OCI-LY3 (cell line): Measurements from ENCODE around the gene DRD3.

ENCODE experiments used
- H2AFZ ChIP-seq: fragments of 200-600, 300-600 bp; shearing (Covaris generic); 2 replicates; pipeline ENCODE4 v1.6.0; 2014; ENCODE audit warnings: antibody characterized with exemption, low read depth, low read length
- H3K27ac ChIP-seq: fragments of 200-600, 300-600 bp; sonication (generic); 2 replicates; pipeline ENCODE4 v1.5.1; 2014; ENCODE audit warnings: mild to moderate bottlenecking, low read length, moderate library complexity, mixed read lengths
- H3K27me3 ChIP-seq: fragments of 200-600, 300-600 bp; sonication (generic); 2 replicates; pipeline ENCODE4 v1.6.1; 2014; ENCODE audit warnings: low read depth, low read length, mixed read lengths
- H3K36me3 ChIP-seq: fragments of 200-600, 300-600 bp; sonication (generic); replicated peaks from 2 replicates; pipeline ENCODE3; 2014; ENCODE audit warnings: low read depth, low read length, mixed read lengths
- H3K4me1 ChIP-seq: fragments of 300-600, 200-600 bp; sonication (generic); 2 replicates; pipeline ENCODE4 v1.6.1; 2014; ENCODE audit warnings: low read length, mixed read lengths
- H3K4me2 ChIP-seq: fragments of 200-600, 300-600 bp; sonication (generic); 2 replicates; pipeline ENCODE4 v1.6.1; 2014; ENCODE audit warnings: low read length, mixed read lengths
- H3K4me3 ChIP-seq: fragments of 300-600, 200-600 bp; sonication (generic); 2 replicates; pipeline ENCODE4 v1.5.1; 2014; ENCODE audit warnings: antibody characterized with exemption, mild to moderate bottlenecking, low read length, moderate library complexity
- H3K79me2 ChIP-seq: fragments of 300-600, 200-600 bp; shearing (Covaris generic); 2 replicates; pipeline ENCODE4 v1.6.1; 2014; ENCODE audit warnings: mild to moderate bottlenecking, low read length, mixed read lengths
- H3K9ac ChIP-seq: fragments of 300-600, 200-600 bp; shearing (Covaris generic); 2 replicates; pipeline ENCODE4 v1.6.0; 2014; ENCODE audit warnings: mild to moderate bottlenecking, low read length, moderate library complexity
- H3K9me3 ChIP-seq: fragments of 200-600, 300-600 bp; shearing (Covaris generic); 2 replicates; pipeline ENCODE4 v1.6.1; 2014; ENCODE audit warnings: low read length, mixed read lengths; ENCODE audit not compliant: insufficient read depth
- H4K20me1 ChIP-seq: fragments of 200-600, 300-600 bp; sonication (generic); 2 replicates; pipeline ENCODE4 v1.6.1; 2016; ENCODE audit warnings: low read length, mixed read lengths; ENCODE audit not compliant: insufficient read depth
- EZH2phosphoT487 ChIP-seq: fragments of 200-600 bp; shearing (Covaris generic); IDR thresholded peaks from 2 replicates; pipeline ENCODE4 v1.6.1; 2018; ENCODE audit warnings: antibody characterized with exemption, mixed run types, low read depth
- TF ChIP-seq, protein P1 (sequence below): fragments of 200-600, 300-600 bp; sonication (generic); IDR thresholded peaks from 2 replicates; pipeline ENCODE4 v1.5.1; 2014; ENCODE audit warnings: antibody characterized with exemption, low read length, low read depth

DRD3 gene

DNA sequence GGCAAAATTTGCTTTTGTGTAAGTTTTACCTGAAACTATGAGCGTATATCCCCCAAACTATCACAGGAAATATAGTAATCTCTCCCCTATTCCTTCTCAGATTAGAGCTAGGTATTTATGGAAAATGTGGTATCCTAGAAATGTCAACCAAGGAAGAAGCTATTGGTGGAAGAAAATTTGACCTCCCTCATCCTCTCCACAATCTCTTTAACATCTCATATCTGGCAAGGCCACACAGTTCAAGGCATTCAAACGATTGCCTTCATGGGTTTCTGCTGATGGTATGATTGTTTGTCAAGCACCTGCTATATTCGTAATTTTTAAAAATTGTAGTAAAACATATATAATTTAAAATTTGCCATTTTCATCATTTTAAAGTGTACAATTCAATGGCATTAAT is 27.5 kb upstream of the DRD3 start:
- no peak overlapping the region for H3K9ac ChIP-seq
- H3K4me2 ChIP-seq: no peak overlapping the region
- TF ChIP-seq, protein P1, sequence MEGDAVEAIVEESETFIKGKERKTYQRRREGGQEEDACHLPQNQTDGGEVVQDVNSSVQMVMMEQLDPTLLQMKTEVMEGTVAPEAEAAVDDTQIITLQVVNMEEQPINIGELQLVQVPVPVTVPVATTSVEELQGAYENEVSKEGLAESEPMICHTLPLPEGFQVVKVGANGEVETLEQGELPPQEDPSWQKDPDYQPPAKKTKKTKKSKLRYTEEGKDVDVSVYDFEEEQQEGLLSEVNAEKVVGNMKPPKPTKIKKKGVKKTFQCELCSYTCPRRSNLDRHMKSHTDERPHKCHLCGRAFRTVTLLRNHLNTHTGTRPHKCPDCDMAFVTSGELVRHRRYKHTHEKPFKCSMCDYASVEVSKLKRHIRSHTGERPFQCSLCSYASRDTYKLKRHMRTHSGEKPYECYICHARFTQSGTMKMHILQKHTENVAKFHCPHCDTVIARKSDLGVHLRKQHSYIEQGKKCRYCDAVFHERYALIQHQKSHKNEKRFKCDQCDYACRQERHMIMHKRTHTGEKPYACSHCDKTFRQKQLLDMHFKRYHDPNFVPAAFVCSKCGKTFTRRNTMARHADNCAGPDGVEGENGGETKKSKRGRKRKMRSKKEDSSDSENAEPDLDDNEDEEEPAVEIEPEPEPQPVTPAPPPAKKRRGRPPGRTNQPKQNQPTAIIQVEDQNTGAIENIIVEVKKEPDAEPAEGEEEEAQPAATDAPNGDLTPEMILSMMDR: no peak
- TF ChIP-seq EZH2phosphoT487: no peak
- H3K4me1 ChIP-seq: peaks cover 34% of the 10 kb centered on the region
- no peak overlapping the region for H2AFZ ChIP-seq
- H3K27me3 ChIP-seq: peaks cover 17% of the 10 kb centered on the region
- no peaks in the 10 kb centered on the region for H3K79me2 ChIP-seq
- H3K9me3 ChIP-seq: no peaks in the 10 kb centered on the region
- H3K27ac ChIP-seq: no peak overlapping the region
- no peaks in the 10 kb centered on the region for H4K20me1 ChIP-seq
- no peaks in the 10 kb centered on the region for H3K36me3 ChIP-seq
- no peak overlapping the region for H3K4me3 ChIP-seq

- TF ChIP-seq, protein P1: no peak
- TF ChIP-seq EZH2phosphoT487: no peak
- H3K4me1 ChIP-seq: peaks cover 31% of the 10 kb centered on the region
- H3K4me3 ChIP-seq: no peak overlapping the region
- peaks cover 17% of the 10 kb centered on the region for H3K27me3 ChIP-seq
- H3K9ac ChIP-seq: no peak overlapping the region
- no peaks in the 10 kb centered on the region for H3K9me3 ChIP-seq
- H3K79me2 ChIP-seq: no peaks in the 10 kb centered on the region
- no peak overlapping the region for H2AFZ ChIP-seq
- no peak overlapping the region for H3K4me2 ChIP-seq
- no peaks in the 10 kb centered on the region for H4K20me1 ChIP-seq
- no peak overlapping the region for H3K27ac ChIP-seq
- H3K36me3 ChIP-seq: no peaks in the 10 kb centered on the region
These were observed 26.7 kb upstream of the DRD3 start for GRCh38 chr3:114205541-114205940.

DNA sequence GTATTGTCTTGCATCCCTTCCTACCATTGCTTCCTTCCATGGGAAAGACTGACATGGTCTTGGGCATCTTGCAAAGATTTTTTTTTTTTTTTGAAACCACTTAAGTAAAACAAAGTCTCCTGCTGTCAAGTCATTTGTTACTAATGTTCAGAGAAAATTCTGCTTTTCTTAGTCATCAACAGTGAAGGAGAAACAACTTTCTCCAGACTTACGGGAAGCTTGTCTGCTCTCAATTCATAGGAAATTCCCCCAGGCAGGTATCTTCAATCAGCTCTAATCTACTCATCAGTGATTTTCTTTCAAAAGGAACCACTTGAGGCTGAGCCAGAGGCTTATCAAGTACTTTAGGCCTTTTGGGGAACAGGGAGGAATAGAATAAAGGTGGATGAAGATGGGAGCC is 15.9 kb upstream of the DRD3 start:
- Histone ChIP-seq H3K27me3 (no peaks in the 10 kb centered on the region), H3K4me3 (no peak overlapping the region), H4K20me1 (no peaks in the 10 kb centered on the region), H3K27ac (no peak overlapping the region), H3K9ac (no peak overlapping the region), H3K79me2 (no peaks in the 10 kb centered on the region), H3K9me3 (no peaks in the 10 kb centered on the region), H2AFZ (no peak overlapping the region), H3K4me1 (no peaks in the 10 kb centered on the region), H3K36me3 (no peaks in the 10 kb centered on the region), H3K4me2 (no peak overlapping the region)
- no peak for TF ChIP-seq EZH2phosphoT487
- TF ChIP-seq, protein P1: no peak

DNA sequence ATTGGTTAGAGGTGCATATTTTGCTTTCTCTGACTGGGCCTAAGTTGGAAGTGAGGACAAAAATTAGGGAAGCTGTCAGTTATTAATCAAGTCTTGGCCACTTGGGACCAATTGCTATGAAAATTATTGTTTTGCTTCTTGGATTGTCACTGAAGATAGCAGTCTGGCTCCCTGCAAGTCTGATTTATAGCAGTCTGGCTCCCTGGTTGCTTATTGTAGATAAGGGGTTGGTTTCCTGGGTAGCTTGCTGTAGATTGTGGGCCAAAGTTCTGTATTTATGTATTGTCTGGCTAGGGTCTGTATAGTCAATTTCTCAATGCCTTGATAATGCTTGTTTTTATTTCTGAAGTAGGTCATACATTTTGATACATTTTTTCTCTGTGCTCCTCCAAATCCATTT is 13.3 kb upstream of the DRD3 start:
- no peak overlapping the region for H3K4me2 ChIP-seq
- no peak overlapping the region for H2AFZ ChIP-seq
- no peaks in the 10 kb centered on the region for H3K79me2 ChIP-seq
- no peak overlapping the region for H3K27ac ChIP-seq
- 0 out of 2 replicates have a peak, but pooled peaks cover 3% of the 10 kb centered on the region for H3K27me3 ChIP-seq
- no peak for TF ChIP-seq EZH2phosphoT487
- TF ChIP-seq, protein P1: no peak
- no peaks in the 10 kb centered on the region for H3K4me1 ChIP-seq
- H3K9ac ChIP-seq: no peak overlapping the region
- no peaks in the 10 kb centered on the region for H3K9me3 ChIP-seq
- no peaks in the 10 kb centered on the region for H4K20me1 ChIP-seq
- H3K36me3 ChIP-seq: no peaks in the 10 kb centered on the region
- H3K4me3 ChIP-seq: no peak overlapping the region
